ENCODE data around the gene KCMF1. TPM values are rescaled to one million over a fixed set of nuclear protein-coding genes. Genes with fewer than 3 reads are reported as not detected.

The KCMF1 gene
- total RNA-seq, 1 experiment from 2014 or later: 97.8 TPM

DNA sequence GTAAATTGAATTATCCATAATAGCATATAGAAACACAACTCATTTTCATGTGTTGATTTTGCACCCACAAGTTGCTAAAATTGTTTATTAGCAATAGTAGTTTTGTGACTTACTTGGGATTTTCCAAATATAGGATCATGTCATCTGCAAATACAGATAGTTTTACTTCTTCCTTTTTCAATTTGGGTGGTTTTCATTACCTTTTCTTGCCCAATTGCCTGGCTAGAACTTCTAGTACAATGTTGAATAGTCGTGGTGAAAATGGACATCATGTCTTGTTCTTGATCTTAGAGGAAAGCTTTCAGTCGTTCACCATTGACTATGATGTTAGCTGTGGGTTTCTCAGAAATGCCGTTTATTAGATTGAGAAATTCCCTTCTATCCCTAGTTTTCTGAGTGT is 102.1 kb downstream of the KCMF1 start:
- no peaks in the 10 kb centered on the region for H3F3A ChIP-seq (ENCODE audit: insufficient read depth, low read depth)
- no peak overlapping the region for H3K4me2 ChIP-seq
- BruUV-seq (replicated peaks): no TSS peak
- no peaks in the 10 kb centered on the region for H3K4me1 ChIP-seq (replicated peaks; ENCODE audit: insufficient read depth)
- H3K9me2 ChIP-seq (ENCODE audit: insufficient read depth): no peaks in the 10 kb centered on the region
- H3K79me2 ChIP-seq (ENCODE audit: low read depth): no peaks in the 10 kb centered on the region
- DNase-seq: no peak
- no peaks in the 10 kb centered on the region for H3K36me3 ChIP-seq (ENCODE audit: low read depth)
- no peaks in the 10 kb centered on the region for H3K27me3 ChIP-seq (ENCODE audit: insufficient read depth, low read depth)
- TF ChIP-seq EZH2 (IDR thresholded peaks at IDR 0.05; ENCODE audit: low read depth): no peak
- TF ChIP-seq, protein P1, sequence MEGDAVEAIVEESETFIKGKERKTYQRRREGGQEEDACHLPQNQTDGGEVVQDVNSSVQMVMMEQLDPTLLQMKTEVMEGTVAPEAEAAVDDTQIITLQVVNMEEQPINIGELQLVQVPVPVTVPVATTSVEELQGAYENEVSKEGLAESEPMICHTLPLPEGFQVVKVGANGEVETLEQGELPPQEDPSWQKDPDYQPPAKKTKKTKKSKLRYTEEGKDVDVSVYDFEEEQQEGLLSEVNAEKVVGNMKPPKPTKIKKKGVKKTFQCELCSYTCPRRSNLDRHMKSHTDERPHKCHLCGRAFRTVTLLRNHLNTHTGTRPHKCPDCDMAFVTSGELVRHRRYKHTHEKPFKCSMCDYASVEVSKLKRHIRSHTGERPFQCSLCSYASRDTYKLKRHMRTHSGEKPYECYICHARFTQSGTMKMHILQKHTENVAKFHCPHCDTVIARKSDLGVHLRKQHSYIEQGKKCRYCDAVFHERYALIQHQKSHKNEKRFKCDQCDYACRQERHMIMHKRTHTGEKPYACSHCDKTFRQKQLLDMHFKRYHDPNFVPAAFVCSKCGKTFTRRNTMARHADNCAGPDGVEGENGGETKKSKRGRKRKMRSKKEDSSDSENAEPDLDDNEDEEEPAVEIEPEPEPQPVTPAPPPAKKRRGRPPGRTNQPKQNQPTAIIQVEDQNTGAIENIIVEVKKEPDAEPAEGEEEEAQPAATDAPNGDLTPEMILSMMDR (conservative IDR thresholded peaks at IDR 0.05): no peak
- no peaks in the 10 kb centered on the region for H3K9me3 ChIP-seq (ENCODE audit: insufficient read depth, low read depth)
- H3K27ac ChIP-seq: no peak overlapping the region
- no peak overlapping the region for H3K4me3 ChIP-seq
- no peaks in the 10 kb centered on the region for H4K20me1 ChIP-seq (ENCODE audit: insufficient read depth)
- intact Hi-C loops (cut with micrococcal nuclease; ENCODE audit: unreplicated experiment): no loop called here
- POLR2A ChIA-PET (ENCODE audit: unreplicated experiment): no interaction called here
- CTCF ChIA-PET: no interaction called here
- no peak overlapping the region for H2AFZ ChIP-seq

DNA sequence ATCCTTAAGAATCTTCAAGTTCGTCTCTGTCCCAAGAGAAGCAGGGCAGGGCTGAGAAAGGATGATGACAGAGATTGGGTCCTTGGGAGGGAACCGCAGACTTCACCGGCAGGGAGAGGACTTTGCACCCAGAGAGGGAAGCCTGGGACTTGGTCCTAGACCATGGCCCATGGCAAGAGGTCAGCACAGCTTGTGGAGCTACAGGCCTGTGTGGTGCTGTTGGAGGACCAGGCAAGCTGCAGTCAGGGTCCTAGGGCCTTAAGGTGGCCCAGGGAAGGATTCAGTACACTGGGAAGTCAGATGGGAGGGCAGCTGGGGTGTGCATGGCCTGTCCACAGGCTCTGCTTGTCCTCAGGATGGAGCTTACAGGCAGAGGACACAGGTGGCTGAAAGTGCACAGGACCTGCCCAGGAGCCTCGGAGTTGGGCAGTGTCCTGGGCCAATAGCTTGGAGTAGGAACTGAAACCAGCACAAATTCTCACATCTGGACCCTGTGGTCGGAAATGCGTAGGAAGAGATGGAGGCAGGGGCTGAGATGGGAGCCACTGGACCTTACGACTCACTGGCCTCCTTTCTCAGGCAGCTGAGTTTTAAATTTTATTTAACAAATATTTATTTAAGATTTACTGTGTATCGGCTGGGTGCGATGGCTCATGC is 105.8 kb downstream of the KCMF1 start:
- ChIA-PET POLR2A (ENCODE audit: unreplicated experiment) (no interaction called here), CTCF (interaction anchor here (0.5 kb wide), 1 partner anchor 170 kb away, joined by 11 read pairs; no protein-coding TSS in a partner anchor)
- DNase-seq: no peak
- H3K79me2 ChIP-seq (ENCODE audit: low read depth): no peaks in the 10 kb centered on the region
- H3K36me3 ChIP-seq (ENCODE audit: low read depth): no peaks in the 10 kb centered on the region
- no peak overlapping the region for H2AFZ ChIP-seq
- H3K27ac ChIP-seq: no peak overlapping the region
- no peak overlapping the region for H3K4me2 ChIP-seq
- TF ChIP-seq, protein P1 (conservative IDR thresholded peaks at IDR 0.05): no peak
- TF ChIP-seq EZH2 (IDR thresholded peaks at IDR 0.05; ENCODE audit: low read depth): no peak
- no peaks in the 10 kb centered on the region for H3K9me3 ChIP-seq (ENCODE audit: insufficient read depth, low read depth)
- no peak overlapping the region for H3K4me3 ChIP-seq
- intact Hi-C loops (cut with micrococcal nuclease; ENCODE audit: unreplicated experiment): no loop called here
- BruUV-seq (replicated peaks): no TSS peak
- no peaks in the 10 kb centered on the region for H4K20me1 ChIP-seq (ENCODE audit: insufficient read depth)
- H3K4me1 ChIP-seq (replicated peaks; ENCODE audit: insufficient read depth): no peaks in the 10 kb centered on the region
- no peaks in the 10 kb centered on the region for H3F3A ChIP-seq (ENCODE audit: insufficient read depth, low read depth)
- no peaks in the 10 kb centered on the region for H3K27me3 ChIP-seq (ENCODE audit: insufficient read depth, low read depth)
- H3K9me2 ChIP-seq (ENCODE audit: insufficient read depth): no peaks in the 10 kb centered on the region

GRCh38 chr2:85077859-85078419 is 107.0 kb downstream of the KCMF1 start:
- Histone ChIP-seq H3K36me3 (ENCODE audit: low read depth) (no peaks in the 10 kb centered on the region), H3K4me2 (no peak overlapping the region), H3K9me3 (ENCODE audit: insufficient read depth, low read depth) (no peaks in the 10 kb centered on the region), H3K27me3 (ENCODE audit: insufficient read depth, low read depth) (no peaks in the 10 kb centered on the region), H3K9me2 (ENCODE audit: insufficient read depth) (no peaks in the 10 kb centered on the region), H3F3A (ENCODE audit: insufficient read depth, low read depth) (no peaks in the 10 kb centered on the region), H3K79me2 (ENCODE audit: low read depth) (no peaks in the 10 kb centered on the region), H3K27ac (no peak overlapping the region), H3K4me1 (replicated peaks; ENCODE audit: insufficient read depth) (no peaks in the 10 kb centered on the region), H2AFZ (no peak overlapping the region), H3K4me3 (no peak overlapping the region), H4K20me1 (ENCODE audit: insufficient read depth) (no peaks in the 10 kb centered on the region)
- no peak for DNase-seq
- no peak for TF ChIP-seq EZH2 (IDR thresholded peaks at IDR 0.05; ENCODE audit: low read depth)
- TF ChIP-seq, protein P1 (conservative IDR thresholded peaks at IDR 0.05): no peak
- ChIA-PET CTCF (no interaction called here), POLR2A (ENCODE audit: unreplicated experiment) (no interaction called here)
- BruUV-seq (replicated peaks): no TSS peak
- intact Hi-C loops (cut with micrococcal nuclease; ENCODE audit: unreplicated experiment): no loop called here
